ENCODE measurements around the gene DRC1.

DNA sequence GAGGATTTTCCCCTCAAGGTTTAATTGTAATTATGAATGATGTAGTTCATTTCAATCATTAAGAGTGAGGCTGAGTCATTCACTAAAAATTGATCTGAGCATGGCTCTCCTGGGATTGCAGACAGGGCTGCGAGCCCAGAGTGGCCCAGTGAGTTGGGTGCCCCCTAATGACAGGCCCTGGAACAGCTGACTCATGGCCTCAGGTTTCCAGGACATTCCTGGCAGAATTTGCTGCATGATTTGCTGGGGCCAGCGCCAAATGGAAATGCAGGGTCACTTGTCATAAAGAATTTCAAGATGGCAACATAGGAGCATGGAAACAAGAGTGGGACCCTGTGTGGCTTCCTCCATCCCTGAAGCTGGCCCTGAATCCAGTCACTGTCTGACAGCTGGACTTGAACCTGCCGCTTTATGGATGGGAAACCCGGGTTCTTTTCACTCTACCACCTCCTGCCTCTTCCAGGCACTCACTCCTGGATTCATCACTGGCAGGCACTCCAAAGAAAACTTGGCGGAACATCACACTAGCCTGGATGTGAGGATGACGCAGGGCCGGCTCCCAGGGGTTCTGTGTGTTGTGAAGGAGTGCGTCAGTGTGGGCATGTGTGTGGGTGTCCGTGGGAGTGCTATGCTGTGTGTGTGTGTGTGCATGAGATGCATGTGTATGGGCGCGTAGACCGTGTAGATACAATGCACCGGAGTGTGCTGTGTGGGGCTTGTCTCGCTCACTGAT, 61.0 kb downstream of the DRC1 start:
- TF ChIP-seq ZC3H11A (IDR thresholded peaks at IDR 0.05) = no peak
- TF ChIP-seq CEBPB (IDR thresholded peaks at IDR 0.05) = no peak
- TF ChIP-seq, protein P1, sequence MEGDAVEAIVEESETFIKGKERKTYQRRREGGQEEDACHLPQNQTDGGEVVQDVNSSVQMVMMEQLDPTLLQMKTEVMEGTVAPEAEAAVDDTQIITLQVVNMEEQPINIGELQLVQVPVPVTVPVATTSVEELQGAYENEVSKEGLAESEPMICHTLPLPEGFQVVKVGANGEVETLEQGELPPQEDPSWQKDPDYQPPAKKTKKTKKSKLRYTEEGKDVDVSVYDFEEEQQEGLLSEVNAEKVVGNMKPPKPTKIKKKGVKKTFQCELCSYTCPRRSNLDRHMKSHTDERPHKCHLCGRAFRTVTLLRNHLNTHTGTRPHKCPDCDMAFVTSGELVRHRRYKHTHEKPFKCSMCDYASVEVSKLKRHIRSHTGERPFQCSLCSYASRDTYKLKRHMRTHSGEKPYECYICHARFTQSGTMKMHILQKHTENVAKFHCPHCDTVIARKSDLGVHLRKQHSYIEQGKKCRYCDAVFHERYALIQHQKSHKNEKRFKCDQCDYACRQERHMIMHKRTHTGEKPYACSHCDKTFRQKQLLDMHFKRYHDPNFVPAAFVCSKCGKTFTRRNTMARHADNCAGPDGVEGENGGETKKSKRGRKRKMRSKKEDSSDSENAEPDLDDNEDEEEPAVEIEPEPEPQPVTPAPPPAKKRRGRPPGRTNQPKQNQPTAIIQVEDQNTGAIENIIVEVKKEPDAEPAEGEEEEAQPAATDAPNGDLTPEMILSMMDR (IDR thresholded peaks at IDR 0.05) = peak; percentile 57
- peak; percentile 29; the same call in 1 of the 3 replicates for TF ChIP-seq SMC3 (IDR thresholded peaks at IDR 0.05)
- peak; percentile 39 to 56 for TF ChIP-seq RAD21 (conservative IDR thresholded peaks at IDR 0.05 in 1 of 2, IDR thresholded peaks at IDR 0.05 in 1 of 2)
- no peak for TF ChIP-seq PHF8 (IDR thresholded peaks at IDR 0.05; ENCODE audit: borderline replicate concordance, low read depth)
- TF ChIP-seq ESRRA (IDR thresholded peaks at IDR 0.05; ENCODE audit: borderline replicate concordance, low read length) = no peak
- no peak for TF ChIP-seq BHLHE40 (IDR thresholded peaks at IDR 0.05; ENCODE audit: low read depth, low read length)
- TF ChIP-seq EP300 (IDR thresholded peaks at IDR 0.05) = no peak
- TF ChIP-seq ZFP36 (IDR thresholded peaks at IDR 0.05; ENCODE audit: borderline replicate concordance, partially characterized antibody) = no peak
- TF ChIP-seq, protein P2, sequence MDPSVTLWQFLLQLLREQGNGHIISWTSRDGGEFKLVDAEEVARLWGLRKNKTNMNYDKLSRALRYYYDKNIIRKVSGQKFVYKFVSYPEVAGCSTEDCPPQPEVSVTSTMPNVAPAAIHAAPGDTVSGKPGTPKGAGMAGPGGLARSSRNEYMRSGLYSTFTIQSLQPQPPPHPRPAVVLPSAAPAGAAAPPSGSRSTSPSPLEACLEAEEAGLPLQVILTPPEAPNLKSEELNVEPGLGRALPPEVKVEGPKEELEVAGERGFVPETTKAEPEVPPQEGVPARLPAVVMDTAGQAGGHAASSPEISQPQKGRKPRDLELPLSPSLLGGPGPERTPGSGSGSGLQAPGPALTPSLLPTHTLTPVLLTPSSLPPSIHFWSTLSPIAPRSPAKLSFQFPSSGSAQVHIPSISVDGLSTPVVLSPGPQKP (IDR thresholded peaks at IDR 0.05; ENCODE audit: low read depth, low read length) = no peak
- no peak for TF ChIP-seq HDAC2 (IDR thresholded peaks at IDR 0.05)
